NOMO-1 (cell line): ENCODE results near the gene HBD.

Source experiments
- DNase-seq, 2 experiments: peaks; one replicate each; lab custom pipeline; 2025; ENCODE audit not compliant: unreplicated experiment in 2 of 2; lab: John Stamatoyannopoulos, UW

The HBD gene

GRCh38 chr11:5196731-5197130, 37.6 kb downstream of the HBD start:
- no peak for DNase-seq

DNA sequence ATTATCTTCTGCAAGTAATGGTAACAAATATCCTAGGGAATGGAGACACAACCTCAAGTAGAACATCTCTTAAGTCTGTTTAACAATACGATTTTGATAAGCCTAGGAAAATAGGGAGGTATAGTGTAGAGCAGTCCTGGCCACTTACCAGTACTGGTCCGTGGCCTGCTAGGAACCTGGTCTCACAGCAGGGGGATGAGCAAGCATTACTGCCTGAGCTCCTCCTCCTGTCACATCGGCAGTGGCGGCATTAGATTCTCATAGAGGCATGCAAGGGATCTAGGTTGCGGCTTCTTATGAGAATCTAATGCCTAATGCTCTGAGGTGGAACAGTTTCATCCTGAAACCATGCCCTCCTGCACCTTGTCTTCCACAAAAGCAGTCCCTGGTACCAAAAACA, 38.2 kb downstream of the HBD start:
- no peak for DNase-seq

DNA sequence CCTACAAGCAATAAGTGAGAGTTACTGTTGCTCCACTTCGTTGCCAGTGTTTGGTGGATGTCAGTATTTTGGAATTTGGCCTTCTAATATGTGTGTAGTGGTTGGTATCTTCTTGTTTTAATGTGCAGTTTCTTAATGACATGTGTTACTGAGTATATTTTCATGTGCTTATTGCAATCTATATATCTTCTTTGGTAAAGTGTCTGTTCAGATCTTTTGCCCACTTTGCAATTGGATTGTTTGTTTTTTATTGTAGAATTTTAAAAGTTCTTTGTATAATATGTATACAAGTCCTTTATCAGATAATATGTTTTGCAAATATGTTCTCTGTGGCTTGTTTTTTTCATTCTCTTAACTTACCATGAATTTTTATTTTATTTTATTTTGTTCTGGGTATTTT, 41.5 kb downstream of the HBD start:
- no peak for DNase-seq

DNA sequence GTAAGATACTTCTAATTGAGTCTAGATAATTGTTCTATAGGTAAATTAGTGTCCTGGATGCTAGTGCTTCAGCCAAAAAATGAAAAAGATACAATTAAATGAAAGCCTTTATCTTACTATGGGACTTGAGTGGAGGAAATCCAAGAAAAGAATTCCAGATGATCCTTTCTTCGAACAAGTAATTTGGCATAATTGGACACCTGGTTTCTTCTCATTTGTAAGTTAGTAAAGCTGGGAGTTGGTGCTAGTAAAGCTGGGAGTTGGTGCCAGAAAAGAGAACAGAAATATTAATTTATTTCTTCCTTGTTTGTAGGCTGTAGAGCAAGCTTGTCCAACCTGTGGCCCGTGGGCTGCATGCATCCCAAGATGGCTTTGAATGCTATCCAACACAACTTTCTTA, 46.1 kb downstream of the HBD start:
- no peak for DNase-seq
